Measurements from ENCODE around the gene TTYH2. TPM values are rescaled to one million over a fixed set of nuclear protein-coding genes. Genes with fewer than 3 reads are reported as not detected.

TTYH2 gene
- total RNA-seq, 1 donor from 2014 or later: 30.3 TPM

GRCh38 chr17:74235040-74235581 is 21.7 kb downstream of the TTYH2 start:
- Histone ChIP-seq H3K27ac (no peak overlapping the region), H3K36me3 (peaks cover 0 to 9% of the 10 kb centered on the region in 2 donors), H3K4me1 (no peaks in the 10 kb centered on the region), H3K27me3 (no peaks in the 10 kb centered on the region), H3K4me3 (no peak overlapping the region), H3K9me3 (no peaks in the 10 kb centered on the region)
- TF ChIP-seq CTCF (IDR thresholded peaks at IDR 0.05): no peak
- DNase-seq (ENCODE audit: low spot score in 2 of 2): no peak
- intact Hi-C loops (cut with DNase I): no loop called here

- intact Hi-C loops (cut with DNase I): no loop called here
- no peak overlapping the region for H3K4me3 ChIP-seq
Measured at GRCh38 chr17:74235911-74236371, 22.6 kb downstream of the TTYH2 start.

GRCh38 chr17:74237321-74237720 is 23.9 kb downstream of the TTYH2 start:
- Histone ChIP-seq H3K36me3 (peaks cover 0 to 4% of the 10 kb centered on the region in 2 donors), H3K4me3 (no peak overlapping the region), H3K27me3 (no peaks in the 10 kb centered on the region), H3K27ac (no peak overlapping the region), H3K9me3 (no peaks in the 10 kb centered on the region), H3K4me1 (no peaks in the 10 kb centered on the region)
- DNase-seq (ENCODE audit: low spot score in 2 of 2): no peak
- TF ChIP-seq CTCF (IDR thresholded peaks at IDR 0.05): no peak
- intact Hi-C loops (cut with DNase I): no loop called here

More at GRCh38 chr17:74235911-74236371, 22.6 kb downstream of the TTYH2 start:
- Histone ChIP-seq H3K4me1 (no peaks in the 10 kb centered on the region), H3K9me3 (no peaks in the 10 kb centered on the region), H3K27me3 (no peaks in the 10 kb centered on the region), H3K36me3 (peaks cover 0 to 4% of the 10 kb centered on the region in 2 donors), H3K27ac (no peak overlapping the region)
- no peak for DNase-seq (ENCODE audit: low spot score in 2 of 2)
- TF ChIP-seq CTCF (IDR thresholded peaks at IDR 0.05): no peak

- TF ChIP-seq CTCF (IDR thresholded peaks at IDR 0.05): no peak
- Histone ChIP-seq H3K4me1 (no peaks in the 10 kb centered on the region), H3K4me3 (no peak overlapping the region), H3K9me3 (no peaks in the 10 kb centered on the region), H3K27me3 (no peaks in the 10 kb centered on the region), H3K27ac (no peak overlapping the region), H3K36me3 (peaks cover 0 to 4% of the 10 kb centered on the region in 2 donors)
- intact Hi-C loops (cut with DNase I): no loop called here
- DNase-seq (ENCODE audit: low spot score in 2 of 2): peak; percentile 53 to 73
Measured at GRCh38 chr17:74239172-74239571, 25.8 kb downstream of the TTYH2 start.

GRCh38 chr17:74240618-74241205 is 27.3 kb downstream of the TTYH2 start:
- Histone ChIP-seq H3K4me1 (no peaks in the 10 kb centered on the region), H3K27ac (no peak overlapping the region), H3K36me3 (peaks cover 0 to 4% of the 10 kb centered on the region in 2 donors), H3K9me3 (no peaks in the 10 kb centered on the region), H3K27me3 (no peaks in the 10 kb centered on the region), H3K4me3 (no peak overlapping the region)
- intact Hi-C loops (cut with DNase I): no loop called here
- no peak for TF ChIP-seq CTCF (IDR thresholded peaks at IDR 0.05)
- peak in 1 of 2 donors; percentile 67 for DNase-seq (ENCODE audit: low spot score in 2 of 2)

Data from ascending aorta (tissue), 2 donors.